GM13977 (cell line): ENCODE measurements around the gene POMC.
"Not testable (repeated sequence)": the region's sequence is repeated elsewhere in the genome, so short reads cannot be mapped to it uniquely, and the experiment has no call there.

ENCODE experiments used
- DNase-seq: peaks from one replicate; pipeline ENCODE4 v3.0.0; 2012; ENCODE audit warnings: low spot score
- in situ Hi-C: fragments of 300-500 bp; cut with MboI; formaldehyde crosslinking; loops from one replicate; pipeline ENCODE4 v1.12.0; 2022; ENCODE audit warnings: low sequenced_read_pairs, low pct_unique_long_range_greater_than_20kb, mixed read lengths, inconsistent platforms; ENCODE audit not compliant: unreplicated experiment
- TF ChIP-seq, protein P1 (sequence below): IDR thresholded peaks from 2 replicates; pipeline ENCODE4 v1.5.1; 2012; ENCODE audit warnings: mild to moderate bottlenecking, control low read depth; ENCODE audit not compliant: insufficient read depth; ENCODE audit errors: extremely low read depth, missing control alignments

POMC gene

DNA sequence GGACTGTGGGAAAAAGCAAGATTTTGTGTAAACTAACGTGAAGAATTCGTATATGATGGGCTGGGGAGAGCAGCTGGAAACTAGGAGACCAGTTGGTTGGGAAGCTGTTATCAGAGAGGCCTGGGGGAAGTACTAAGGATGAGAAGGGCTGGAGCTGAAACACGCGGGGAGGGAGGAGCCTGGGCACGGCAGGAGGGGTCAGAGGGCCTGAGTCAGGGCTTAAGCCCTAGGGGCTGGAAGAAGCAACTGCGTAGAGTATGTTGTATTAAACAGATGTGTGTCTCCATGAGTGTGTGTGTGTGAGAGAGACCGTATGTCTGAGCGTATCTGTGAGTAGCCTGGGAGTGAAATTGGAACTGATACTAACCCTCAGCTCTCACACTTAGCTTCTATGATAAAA, 8.4 kb downstream of the POMC start:
- in situ Hi-C loops, result no loop called here
- TF ChIP-seq, protein P1, sequence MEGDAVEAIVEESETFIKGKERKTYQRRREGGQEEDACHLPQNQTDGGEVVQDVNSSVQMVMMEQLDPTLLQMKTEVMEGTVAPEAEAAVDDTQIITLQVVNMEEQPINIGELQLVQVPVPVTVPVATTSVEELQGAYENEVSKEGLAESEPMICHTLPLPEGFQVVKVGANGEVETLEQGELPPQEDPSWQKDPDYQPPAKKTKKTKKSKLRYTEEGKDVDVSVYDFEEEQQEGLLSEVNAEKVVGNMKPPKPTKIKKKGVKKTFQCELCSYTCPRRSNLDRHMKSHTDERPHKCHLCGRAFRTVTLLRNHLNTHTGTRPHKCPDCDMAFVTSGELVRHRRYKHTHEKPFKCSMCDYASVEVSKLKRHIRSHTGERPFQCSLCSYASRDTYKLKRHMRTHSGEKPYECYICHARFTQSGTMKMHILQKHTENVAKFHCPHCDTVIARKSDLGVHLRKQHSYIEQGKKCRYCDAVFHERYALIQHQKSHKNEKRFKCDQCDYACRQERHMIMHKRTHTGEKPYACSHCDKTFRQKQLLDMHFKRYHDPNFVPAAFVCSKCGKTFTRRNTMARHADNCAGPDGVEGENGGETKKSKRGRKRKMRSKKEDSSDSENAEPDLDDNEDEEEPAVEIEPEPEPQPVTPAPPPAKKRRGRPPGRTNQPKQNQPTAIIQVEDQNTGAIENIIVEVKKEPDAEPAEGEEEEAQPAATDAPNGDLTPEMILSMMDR, result no peak
- no peak for DNase-seq

DNA sequence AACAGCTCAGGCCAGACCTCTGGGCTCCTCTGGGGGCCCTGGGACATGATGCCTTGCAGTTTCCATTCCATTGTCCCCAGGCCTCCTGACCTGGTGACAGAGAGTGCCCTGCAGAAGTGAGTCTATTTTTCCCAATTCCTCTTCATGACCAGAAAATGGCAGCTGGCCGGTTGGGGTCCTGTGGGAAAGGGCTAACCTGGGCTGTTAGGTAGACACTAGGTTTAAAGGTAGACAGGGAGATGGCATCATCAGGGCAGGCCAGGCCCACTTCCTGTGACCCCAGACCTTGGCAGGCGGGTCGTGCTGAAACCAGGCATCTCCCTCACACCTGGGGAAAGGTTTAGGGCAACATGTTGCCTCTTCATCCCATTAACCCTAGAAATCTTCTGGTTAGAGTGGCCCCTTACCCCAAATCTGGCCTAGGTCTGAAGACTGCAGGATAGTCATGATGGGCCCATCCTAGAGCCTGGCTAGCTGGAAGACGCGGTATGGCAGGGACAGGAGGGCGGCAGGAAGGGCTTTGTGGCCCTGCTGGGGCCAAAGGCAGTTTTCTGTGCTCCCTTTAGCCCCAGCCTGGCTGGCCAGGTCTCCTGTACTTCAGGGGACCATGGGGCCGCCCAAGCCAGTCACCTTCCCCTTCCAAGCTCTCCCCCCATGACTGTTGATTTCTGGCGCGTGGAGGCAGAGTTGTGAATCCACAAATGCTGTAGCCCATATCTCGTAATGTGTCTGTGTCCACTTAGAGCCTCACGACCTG, 10.1 kb downstream of the POMC start:
- DNase-seq, result no peak
- TF ChIP-seq, protein P1, result no peak
- in situ Hi-C loops, result no loop called here

DNA sequence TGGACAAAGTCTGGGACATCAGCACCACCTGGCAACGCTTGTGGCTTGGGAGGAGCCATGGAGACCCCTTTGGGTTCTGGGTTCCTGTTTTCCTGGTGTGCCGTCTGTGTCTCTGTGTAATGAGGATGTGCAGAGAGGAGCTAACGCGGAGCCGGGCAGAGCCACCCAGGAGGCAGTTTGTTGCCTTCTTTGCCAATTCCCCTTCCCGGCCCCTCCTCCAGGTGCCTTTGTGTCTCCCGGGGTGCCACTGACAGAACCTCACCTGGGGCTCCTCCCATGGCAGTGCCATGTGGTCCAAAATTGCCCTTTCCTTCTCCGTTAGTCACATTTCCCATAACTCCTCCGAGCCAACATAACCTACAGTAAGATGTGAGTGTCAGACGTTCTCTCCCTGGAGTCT, 13.0 kb downstream of the POMC start:
- in situ Hi-C loops, result no loop called here
- no peak for DNase-seq
- TF ChIP-seq, protein P1, result no peak

DNA sequence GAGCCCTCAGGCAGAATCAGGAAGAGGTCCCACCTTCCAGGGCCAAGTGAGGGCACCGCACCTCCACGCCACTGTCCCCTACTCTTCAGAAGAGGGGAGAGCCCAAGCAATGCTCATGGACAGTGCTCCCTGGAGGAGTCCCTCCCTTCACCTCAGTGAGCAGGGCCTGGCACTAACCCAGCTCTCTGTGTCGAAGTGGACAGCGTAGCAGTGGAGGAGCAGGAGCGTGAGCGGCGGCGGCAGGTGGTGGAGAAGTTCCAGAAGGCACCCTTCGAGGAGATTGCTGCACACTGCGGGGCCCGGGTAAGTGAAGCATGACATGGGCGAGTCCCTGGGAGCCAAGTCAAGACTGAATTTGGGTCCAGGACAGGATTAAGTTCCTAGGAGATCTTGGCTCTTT, 16.7 kb downstream of the POMC start:
- DNase-seq, result no peak
- TF ChIP-seq, protein P1, result no peak
- in situ Hi-C loops, result no loop called here

DNA sequence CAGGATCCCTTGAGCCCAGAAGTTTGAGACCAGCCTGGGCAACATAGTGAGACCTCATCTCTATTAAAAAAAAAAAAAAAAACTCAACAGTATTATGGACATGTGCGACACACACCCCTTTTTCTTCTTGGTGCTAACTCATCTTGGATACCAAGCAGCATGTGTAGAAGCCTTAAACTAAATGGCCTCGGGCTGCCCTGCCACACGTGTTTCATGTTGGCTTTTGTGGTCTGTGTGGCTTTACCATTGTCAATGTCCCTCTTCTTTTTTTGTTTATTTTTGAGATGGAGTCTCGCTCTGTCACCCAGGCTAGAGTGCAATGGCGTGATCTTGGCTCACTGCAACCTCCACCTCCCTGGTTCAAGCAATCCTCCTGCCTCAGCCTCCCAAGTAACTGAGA, 17.4 kb downstream of the POMC start:
- DNase-seq, in situ Hi-C loops: not testable (repeated sequence)

DNA sequence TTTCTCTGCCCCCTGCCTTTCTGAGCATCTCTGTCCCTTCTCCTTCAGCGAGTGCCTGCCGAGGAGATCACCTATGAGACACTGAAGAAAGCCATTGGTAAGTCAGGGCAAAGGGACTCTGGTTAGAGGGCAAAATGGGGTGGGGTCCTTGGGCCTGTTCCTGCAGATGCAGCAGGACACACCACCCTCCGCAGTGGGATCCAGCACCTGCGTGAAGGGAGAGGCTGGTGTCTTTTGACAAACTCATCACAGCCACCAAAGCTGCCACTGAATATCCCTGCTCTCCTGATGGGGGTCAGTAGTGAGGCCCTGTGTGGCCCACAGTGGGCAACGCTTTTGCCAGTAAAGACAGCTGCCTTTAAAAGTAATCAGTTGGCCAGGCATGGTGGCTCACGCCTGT, 18.7 kb downstream of the POMC start:
- TF ChIP-seq, protein P1, result no peak
- in situ Hi-C loops, result loop anchor here (25.0 kb wide), 1 partner anchor 737 kb away; no protein-coding TSS in a partner anchor
- no peak for DNase-seq

DNA sequence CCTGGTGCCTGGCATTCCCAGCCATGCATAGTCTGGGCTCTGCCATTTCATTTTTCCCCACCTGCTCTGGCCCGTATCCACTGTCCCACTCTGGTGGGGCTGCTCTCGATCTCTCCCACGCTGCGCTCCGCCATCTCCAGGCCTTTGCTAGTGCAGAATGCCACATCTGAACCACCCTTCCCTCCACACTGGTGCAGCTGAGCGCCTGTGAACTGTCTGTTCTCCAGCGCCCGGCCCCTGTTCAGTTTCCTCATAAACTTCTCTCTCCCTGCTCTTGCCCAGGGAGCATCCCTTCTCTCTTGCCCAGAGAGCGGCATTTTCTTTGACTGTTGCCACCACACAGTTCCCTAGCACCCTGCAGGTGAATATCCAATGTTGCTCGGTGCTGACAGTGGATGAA, 21.5 kb downstream of the POMC start:
- in situ Hi-C loops, result loop anchor here (25.0 kb wide), 1 partner anchor 735 kb away; no protein-coding TSS in a partner anchor
- TF ChIP-seq, protein P1, result no peak
- DNase-seq, result no peak
